NCI-H774 (cell line): ENCODE data around the gene RYR3.

Source experiments
- DNase-seq: peaks from one replicate; lab custom pipeline; 2025; lab: John Stamatoyannopoulos, UW

Gene RYR3

GRCh38 chr15:33649217-33649933, 338.6 kb downstream of the RYR3 start:
- no peak for DNase-seq

- DNase-seq = no peak
These were observed 344.1 kb downstream of the RYR3 start for GRCh38 chr15:33654860-33655259.

DNA sequence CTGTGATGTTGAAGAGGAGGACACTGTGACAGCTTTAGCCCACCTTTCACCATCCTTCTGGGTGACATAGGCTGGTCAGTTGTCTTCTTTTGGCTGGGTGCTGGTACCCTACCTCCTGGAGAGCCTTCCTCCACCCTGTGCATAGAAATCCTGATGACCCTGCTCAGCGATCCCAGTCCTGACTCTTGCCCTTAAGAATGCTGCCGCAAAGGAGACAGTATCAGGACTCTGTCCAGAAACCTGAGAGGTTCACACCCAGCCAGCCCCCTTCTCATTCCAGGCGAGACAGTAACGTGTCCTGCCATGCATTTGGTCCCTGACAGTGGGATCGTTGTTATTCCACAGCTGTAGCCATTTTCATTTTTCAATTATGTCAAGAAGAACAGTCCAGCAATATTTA, 344.7 kb downstream of the RYR3 start:
- no peak for DNase-seq

GRCh38 chr15:33656168-33656567, 345.4 kb downstream of the RYR3 start:
- DNase-seq = no peak

DNA sequence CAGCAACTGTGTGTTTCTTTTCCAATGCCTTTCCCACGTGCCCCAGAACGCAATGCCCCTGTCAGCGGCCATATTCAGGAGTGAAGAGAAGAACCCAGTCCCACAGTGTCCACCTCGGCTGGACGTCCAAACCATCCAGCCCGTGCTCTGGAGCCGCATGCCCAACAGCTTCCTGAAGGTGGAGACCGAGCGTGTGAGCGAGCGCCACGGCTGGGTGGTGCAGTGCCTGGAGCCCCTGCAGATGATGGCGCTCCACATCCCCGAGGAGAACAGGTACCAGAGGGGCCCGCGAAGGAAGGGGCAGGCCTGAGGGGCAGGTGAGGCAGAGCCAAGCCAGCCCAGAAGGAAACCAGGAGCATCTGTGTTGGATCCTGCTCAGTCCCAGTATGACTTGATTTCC, 349.4 kb downstream of the RYR3 start:
- DNase-seq = no peak

DNA sequence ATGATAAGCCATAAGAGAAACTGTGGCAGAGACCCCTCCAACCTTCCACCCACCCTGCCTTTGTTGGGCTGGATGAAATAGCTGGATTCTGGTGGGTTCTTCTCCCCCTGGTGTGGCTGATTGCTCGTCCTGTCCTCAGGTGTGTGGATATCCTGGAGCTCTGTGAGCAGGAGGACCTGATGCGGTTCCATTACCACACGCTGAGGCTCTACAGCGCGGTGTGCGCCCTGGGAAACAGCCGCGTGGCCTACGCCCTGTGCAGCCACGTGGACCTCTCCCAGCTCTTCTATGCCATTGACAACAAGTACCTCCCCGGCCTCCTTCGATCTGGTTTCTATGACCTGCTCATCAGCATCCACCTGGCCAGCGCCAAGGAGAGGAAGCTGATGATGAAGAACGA, 351.2 kb downstream of the RYR3 start:
- DNase-seq = no peak

DNA sequence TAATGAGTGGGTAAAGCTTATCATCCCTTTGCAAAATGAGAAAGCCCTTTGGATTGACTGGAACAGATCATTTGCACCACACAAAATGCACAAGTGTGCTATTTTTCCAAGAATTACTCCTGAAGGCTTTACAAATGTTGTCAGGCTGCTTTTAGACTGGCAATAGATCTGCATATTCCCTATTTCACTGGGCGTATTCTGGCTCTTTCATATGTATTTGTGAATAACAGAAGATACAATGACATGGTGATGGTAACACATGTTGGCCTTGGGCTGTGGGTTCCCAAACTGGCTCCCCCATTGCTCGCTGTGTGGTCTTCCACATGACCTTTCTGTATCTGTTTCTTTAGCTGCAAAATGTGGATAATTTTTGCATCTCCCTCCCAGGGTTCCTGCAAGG, 354.2 kb downstream of the RYR3 start:
- no peak for DNase-seq

DNA sequence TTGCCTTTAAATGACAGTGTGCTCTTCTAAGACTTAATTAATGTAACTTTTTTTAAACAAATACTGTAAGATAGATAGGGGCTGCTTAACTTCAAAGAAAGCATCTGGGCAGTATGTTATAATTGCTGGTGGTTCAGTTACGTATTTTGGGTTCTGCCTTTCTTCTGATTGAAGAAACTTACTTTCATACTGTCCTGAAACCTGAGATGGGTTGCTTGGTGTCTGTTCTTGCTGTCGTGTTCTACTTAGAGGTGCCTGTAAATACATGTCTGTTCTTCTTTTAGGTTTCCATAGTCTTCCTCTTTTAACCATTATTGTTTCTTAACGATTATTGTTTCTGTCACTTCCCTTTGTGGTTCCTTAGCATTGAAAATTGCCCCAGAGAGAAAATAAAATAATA, 359.8 kb downstream of the RYR3 start:
- no peak for DNase-seq

GRCh38 chr15:33671456-33671855, 360.7 kb downstream of the RYR3 start:
- DNase-seq = no peak

- DNase-seq = no peak
These were observed 364.5 kb downstream of the RYR3 start for GRCh38 chr15:33675246-33675645.

- no peak for DNase-seq
These were observed 366.6 kb downstream of the RYR3 start for GRCh38 chr15:33677238-33677830.

DNA sequence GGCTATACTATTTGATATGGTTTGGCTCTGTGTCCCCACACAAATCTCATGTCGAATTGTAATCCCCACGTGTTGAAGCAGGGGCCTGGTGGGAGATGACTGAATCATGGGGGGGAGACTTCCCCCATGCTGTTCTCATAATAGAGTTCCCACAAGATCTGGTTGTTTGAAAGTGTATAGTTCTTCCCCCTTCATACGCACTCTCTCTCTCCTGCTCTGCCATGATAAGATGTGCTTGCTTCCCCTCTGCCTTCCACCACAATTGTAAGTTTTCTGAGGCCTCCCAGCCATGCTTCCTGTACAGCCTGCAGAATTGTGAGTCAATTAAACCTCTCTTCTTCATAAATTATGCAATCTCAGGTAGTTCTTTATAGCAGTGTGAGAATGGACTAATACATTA, 367.4 kb downstream of the RYR3 start:
- no peak for DNase-seq

DNA sequence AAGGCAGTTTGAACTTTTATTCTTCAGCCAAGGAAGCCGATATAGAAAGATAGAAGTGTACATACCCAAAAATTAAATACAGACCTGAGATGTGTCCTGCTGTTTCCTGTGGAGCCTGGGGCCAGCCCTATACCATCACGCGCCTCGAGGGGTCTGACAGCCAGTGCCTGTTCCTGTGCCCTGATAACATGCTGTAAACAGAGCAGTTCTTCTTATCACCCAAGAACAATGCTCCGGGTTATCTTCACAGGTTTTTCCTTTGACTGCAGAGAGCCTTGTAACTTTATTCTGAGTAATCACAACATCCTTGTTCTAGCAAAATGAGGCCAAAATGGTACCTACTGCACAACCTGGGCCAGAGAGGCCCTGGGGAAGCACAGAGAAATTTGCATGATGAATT, 367.8 kb downstream of the RYR3 start:
- no peak for DNase-seq

GRCh38 chr15:33679061-33679460, 368.3 kb downstream of the RYR3 start:
- DNase-seq = no peak

DNA sequence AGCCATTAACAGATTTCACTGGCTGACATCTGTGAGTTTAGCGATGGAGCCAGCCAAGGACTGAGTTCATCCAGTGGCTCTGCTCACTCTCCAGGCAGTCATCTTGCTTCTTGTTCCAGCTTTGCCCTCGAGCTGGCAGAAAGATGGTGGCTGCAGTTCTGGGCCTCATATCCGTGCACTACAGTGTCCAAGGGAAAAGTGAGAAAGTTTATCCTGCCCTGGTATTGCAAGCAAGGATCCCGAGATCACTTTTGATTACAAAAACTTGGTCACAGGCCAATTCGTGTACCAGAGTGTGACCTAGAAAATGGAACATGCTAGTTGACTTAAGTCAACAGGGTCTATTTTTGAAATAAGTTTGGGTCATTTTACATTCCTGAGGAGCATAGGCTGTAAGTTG, 369.6 kb downstream of the RYR3 start:
- no peak for DNase-seq

DNA sequence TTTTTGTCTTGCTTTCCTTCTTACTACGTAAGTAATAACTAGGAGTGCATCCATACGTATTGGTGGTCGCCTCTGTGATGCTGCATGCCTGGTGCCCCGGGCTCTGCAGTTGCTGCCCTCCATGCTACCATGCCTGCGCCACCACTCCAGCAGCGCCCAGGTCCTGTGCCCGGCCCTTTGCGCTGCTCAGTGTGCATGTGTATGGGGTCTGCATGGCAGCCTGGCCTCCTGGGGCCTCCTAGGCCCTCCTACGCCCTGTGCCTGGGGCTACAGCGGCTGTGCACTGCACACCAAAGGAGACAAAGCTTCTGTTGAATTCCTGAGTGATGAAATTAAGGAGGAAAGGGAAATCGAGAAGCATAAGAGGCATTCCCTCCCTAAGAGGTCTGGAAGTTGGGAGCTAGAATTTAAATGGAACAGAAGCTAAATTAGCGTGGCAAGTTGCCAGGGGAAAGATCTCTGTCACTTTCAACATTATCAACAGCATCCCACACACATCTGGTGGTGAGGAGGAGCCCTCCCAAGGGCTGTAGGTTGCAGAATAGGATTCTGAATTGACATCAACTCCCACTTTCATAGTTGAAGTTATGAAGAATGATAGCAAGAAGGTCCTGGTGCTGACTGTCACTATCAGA, 382.5 kb downstream of the RYR3 start:
- DNase-seq = no peak

GRCh38 chr15:33698126-33698525, 387.4 kb downstream of the RYR3 start:
- DNase-seq = no peak

DNA sequence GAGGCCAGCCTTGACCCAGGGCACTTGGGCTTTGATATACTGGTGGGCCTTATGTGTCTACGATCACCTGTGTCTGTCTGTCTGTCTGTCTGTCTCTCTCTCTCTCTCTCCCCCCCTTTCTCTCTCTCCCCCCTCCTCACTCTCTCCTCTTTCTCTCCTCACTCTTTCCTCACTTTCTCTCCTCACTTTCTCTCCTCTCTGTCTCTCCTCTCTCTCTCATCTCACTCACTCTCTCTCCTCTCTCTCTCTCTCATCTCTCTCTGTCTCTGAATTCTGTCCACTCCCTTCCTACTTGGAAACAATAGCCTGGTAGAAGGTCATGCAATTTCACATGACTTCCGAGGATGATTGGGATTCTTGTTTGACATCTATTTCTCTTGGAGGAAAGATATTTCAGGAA, 388.4 kb downstream of the RYR3 start:
- DNase-seq = no peak

- DNase-seq = no peak
These were observed 389.1 kb downstream of the RYR3 start for GRCh38 chr15:33699691-33700447.

GRCh38 chr15:33700695-33701303, 390.0 kb downstream of the RYR3 start:
- peak; percentile 45 for DNase-seq

DNA sequence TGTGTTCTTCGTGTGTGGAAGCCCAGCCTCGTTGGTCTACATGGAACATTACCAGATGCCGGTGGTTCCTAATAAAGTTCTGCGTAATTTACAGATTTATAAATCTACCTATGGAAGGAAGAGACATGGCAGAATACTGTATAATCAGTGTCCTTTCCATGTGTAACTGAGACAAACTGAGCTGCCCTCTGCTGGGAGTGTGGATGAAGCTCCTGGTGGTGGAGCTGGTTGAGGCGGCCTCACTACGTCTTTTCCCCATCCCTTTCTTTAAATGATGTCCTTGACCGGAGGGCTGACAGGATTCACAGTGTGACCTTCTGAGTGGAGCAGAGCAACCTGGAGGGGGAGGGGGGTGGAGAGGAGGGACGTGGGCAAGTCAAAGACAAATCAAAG, 390.5 kb downstream of the RYR3 start:
- no peak for DNase-seq

GRCh38 chr15:33706173-33706572, 395.4 kb downstream of the RYR3 start:
- no peak for DNase-seq
